Tibial nerve (tissue), 4 donors: ENCODE measurements around the gene CD200R1L. TPM values are rescaled to one million over a fixed set of nuclear protein-coding genes. Genes with fewer than 3 reads are reported as not detected.

ENCODE experiments used
- DNase-seq, 2 donors: peaks; one replicate each; pipeline ENCODE4 v3.0.0-alpha.2; 2019; ENCODE audit warnings: low spot score in 2 of 2
- H3K27ac ChIP-seq, 4 donors: fragments of 200-600 bp; sonication (generic) in 3 of 4; one replicate each; pipeline ENCODE4 v1.5.1; 2017 to 2019; ENCODE audit warnings: mild to moderate bottlenecking in 1 of 4
- H3K27me3 ChIP-seq, 2 donors: fragments of 200-600 bp; sonication (generic) in 1 of 2; one replicate each; pipeline versions ENCODE4 v1.5.1 to v1.6.0; 2017 to 2019
- H3K36me3 ChIP-seq, 3 donors: fragments of 200-600 bp; sonication (generic); one replicate each; pipeline ENCODE4 v1.5.1; 2018 to 2019
- H3K4me1 ChIP-seq, 4 donors: fragments of 200-600 bp; sonication (generic) in 3 of 4; one replicate each; pipeline ENCODE4 v1.5.1; 2017 to 2019
- H3K4me3 ChIP-seq, 4 donors: fragments of 200-600 bp; sonication (generic) in 3 of 4; one replicate each; pipeline ENCODE4 v1.5.1; 2017 to 2019; ENCODE audit warnings: mild to moderate bottlenecking in 1 of 4, moderate library complexity in 1 of 4
- H3K9me3 ChIP-seq, 4 donors: fragments of 200-600 bp; sonication (generic) in 3 of 4; one replicate each; pipeline ENCODE4 v1.5.1; 2017 to 2019
- EP300 ChIP-seq, 2 donors: sonication (generic); formaldehyde crosslinking; IDR thresholded peaks; one replicate each; pipeline ENCODE4 v1.6.1; 2017; ENCODE audit warnings: antibody characterized with exemption in 2 of 2, mild to moderate bottlenecking in 1 of 2
- POLR2A ChIP-seq, 2 donors: fragments of 450-650 bp; IDR thresholded peaks; one replicate each; pipeline ENCODE4 v1.6.1; 2017; ENCODE audit warnings: antibody characterized with exemption in 2 of 2, mild to moderate bottlenecking in 2 of 2, moderate library complexity in 2 of 2
- WGBS, 2 donors: methylation state at CpG; one replicate each; pipeline ENCODE4 v1.1.5; 2018; 5-methylcytosine and 5-hydroxymethylcytosine counted together
- total RNA-seq, 4 donors: library from RNA; depleted of rRNA; stranded (reverse); fragments of >200 nt; gene quantifications; one replicate each; pipeline ENCODE4 v1.1.0, GENCODE V29; 2016
- TF ChIP-seq, protein P1 (sequence below), 5 experiments: fragments of 200-600 bp in 3 of 5; fragments of 450-650 bp in 2 of 5; sonication (generic) in 3 of 5; IDR thresholded peaks; one replicate each; pipeline ENCODE4 v1.5.1; 2016 to 2019; ENCODE audit warnings: antibody characterized with exemption in 5 of 5, mild to moderate bottlenecking in 3 of 5, moderate library complexity in 2 of 5

Gene CD200R1L
- total RNA-seq, 4 donors from 2014 or later, result not detected

DNA sequence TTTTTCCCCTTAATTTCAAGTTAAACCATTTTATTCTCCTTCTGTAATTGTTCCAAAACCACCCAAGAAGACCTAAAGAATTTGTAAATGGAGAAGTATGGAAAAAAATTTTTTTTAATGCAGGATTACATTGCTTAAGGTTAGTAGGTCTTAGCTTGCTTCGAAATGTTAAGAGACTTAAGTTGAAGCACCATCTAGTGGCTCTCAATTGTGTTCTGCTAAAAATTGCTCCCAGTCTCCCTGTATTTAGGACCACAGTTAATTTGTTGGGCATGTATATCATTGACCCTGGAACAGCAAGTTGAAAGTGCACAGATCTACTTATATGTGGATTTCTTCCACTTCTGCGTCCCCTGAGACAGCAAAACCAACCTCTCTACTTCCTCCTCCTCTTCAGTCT, 32.4 kb downstream of the CD200R1L start:
- peaks cover 0 to 32% (median 6%) of the 10 kb centered on the region in 4 donors for H3K4me1 ChIP-seq
- H3K27me3 ChIP-seq, result no peaks in the 10 kb centered on the region
- H3K36me3 ChIP-seq, result no peaks in the 10 kb centered on the region
- no peak overlapping the region for H3K4me3 ChIP-seq
- peak in 1 of 2 donors; percentile 7 for DNase-seq
- H3K9me3 ChIP-seq, result no peaks in the 10 kb centered on the region
- WGBS, 2 donors, result 50 to 52% methylated on average over 2 of the region's 2 CpGs
- H3K27ac ChIP-seq, result peak overlapping the region in 1 of 4 donors; percentile 81
- TF ChIP-seq, protein P1, sequence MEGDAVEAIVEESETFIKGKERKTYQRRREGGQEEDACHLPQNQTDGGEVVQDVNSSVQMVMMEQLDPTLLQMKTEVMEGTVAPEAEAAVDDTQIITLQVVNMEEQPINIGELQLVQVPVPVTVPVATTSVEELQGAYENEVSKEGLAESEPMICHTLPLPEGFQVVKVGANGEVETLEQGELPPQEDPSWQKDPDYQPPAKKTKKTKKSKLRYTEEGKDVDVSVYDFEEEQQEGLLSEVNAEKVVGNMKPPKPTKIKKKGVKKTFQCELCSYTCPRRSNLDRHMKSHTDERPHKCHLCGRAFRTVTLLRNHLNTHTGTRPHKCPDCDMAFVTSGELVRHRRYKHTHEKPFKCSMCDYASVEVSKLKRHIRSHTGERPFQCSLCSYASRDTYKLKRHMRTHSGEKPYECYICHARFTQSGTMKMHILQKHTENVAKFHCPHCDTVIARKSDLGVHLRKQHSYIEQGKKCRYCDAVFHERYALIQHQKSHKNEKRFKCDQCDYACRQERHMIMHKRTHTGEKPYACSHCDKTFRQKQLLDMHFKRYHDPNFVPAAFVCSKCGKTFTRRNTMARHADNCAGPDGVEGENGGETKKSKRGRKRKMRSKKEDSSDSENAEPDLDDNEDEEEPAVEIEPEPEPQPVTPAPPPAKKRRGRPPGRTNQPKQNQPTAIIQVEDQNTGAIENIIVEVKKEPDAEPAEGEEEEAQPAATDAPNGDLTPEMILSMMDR (IDR thresholded peaks at IDR 0.05), result peak in 4 of 5 experiments; percentile 13 to 53 (median 24)
- TF ChIP-seq POLR2A (IDR thresholded peaks at IDR 0.05), result no peak

DNA sequence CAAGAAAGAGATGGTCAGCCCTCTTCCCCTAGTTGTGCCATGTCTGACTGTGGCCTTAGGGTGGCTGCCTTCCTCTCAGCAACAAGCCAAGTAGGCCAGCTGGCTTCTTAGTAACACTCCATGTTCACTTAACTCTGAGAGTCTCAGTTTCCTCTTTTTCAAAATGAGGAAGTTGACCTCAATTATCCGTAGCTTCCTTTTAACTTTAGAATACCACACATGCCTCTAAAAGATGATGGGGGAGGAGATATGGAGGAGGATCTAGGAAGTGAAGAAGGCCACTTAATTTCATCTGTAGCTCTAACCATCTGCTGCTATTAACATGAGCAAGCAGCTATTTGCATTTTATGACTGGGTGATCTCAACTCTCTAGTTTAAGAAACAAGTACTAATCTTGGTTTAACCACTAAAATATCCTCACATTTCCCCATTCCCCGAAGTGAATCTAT, 32.9 kb downstream of the CD200R1L start:
- WGBS, 2 donors, result 41 to 47% methylated on average over 2 of the region's 2 CpGs
- Histone ChIP-seq H3K36me3 (no peaks in the 10 kb centered on the region), H3K27ac (peak overlapping the region in 2 of 4 donors; percentile 76 to 81)

GRCh38 chr3:112813016-112813415, 33.6 kb downstream of the CD200R1L start:
- WGBS, 2 donors, result 70 to 72% methylated on average over 2 of the region's 2 CpGs
- H3K9me3 ChIP-seq, result no peaks in the 10 kb centered on the region
- no peaks in the 10 kb centered on the region for H3K27me3 ChIP-seq
- no peak overlapping the region for H3K4me3 ChIP-seq
- no peak for DNase-seq
- H3K36me3 ChIP-seq, result no peaks in the 10 kb centered on the region
- peaks cover 0 to 32% (median 6%) of the 10 kb centered on the region in 4 donors for H3K4me1 ChIP-seq
- no peak for TF ChIP-seq POLR2A (IDR thresholded peaks at IDR 0.05)
- TF ChIP-seq, protein P1 (IDR thresholded peaks at IDR 0.05), result no peak
- TF ChIP-seq EP300 (IDR thresholded peaks at IDR 0.05), result no peak
- peak overlapping the region in 2 of 4 donors; percentile 76 to 81 for H3K27ac ChIP-seq

More for the DNA sequence above, 32.9 kb downstream of the CD200R1L start:
- TF ChIP-seq, protein P1 (IDR thresholded peaks at IDR 0.05), result no peak
- TF ChIP-seq EP300 (IDR thresholded peaks at IDR 0.05), result no peak
- TF ChIP-seq POLR2A (IDR thresholded peaks at IDR 0.05), result no peak
- no peak overlapping the region for H3K4me3 ChIP-seq
- DNase-seq, result peak in 1 of 2 donors; percentile 15
- no peaks in the 10 kb centered on the region for H3K9me3 ChIP-seq
- no peaks in the 10 kb centered on the region for H3K27me3 ChIP-seq
- peaks cover 0 to 32% (median 6%) of the 10 kb centered on the region in 4 donors for H3K4me1 ChIP-seq

DNA sequence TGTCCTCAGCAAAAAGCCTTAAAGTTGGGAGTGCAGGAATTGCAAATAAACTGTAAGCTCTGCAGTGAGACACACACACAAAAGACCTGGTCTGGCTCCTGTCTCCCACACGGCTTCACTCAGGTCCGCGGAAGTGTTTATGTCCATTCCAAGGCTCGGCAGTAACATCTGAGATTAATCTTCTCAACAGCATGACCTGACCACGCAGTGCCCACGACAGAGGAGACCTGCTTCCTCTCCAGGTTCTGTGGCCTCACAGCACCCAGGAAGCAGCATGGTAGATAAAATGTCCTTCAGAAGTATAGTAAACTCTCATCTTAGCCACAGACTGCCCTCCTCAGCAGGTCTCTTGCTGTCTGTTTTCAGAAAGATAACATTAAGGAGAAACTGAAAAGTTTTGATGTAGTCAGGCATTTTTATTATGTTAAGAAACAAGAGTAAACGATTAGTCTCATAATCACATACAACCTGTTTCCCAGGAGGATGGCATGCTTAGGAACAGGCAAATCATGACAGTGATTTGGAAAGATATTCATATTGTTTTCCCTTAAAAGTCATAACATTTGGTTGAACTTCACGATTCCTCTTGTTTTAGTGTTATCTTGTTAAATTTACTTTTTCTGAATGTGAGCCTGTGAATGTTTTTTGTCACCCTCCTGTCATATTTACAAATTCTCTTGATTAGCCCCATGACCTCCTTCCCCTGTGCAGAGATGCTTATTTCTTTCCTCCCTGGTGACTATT, 34.6 kb downstream of the CD200R1L start:
- peak overlapping the region in 3 of 4 donors; percentile 19 to 81 (median 76) for H3K27ac ChIP-seq
- WGBS, 2 donors, result 75 to 76% methylated on average over 8 of the region's 8 CpGs

More for the DNA sequence above, 34.6 kb downstream of the CD200R1L start:
- peaks cover 0 to 32% (median 6%) of the 10 kb centered on the region in 4 donors for H3K4me1 ChIP-seq
- no peaks in the 10 kb centered on the region for H3K27me3 ChIP-seq
- TF ChIP-seq EP300 (IDR thresholded peaks at IDR 0.05) (no peak), POLR2A (IDR thresholded peaks at IDR 0.05) (no peak)
- TF ChIP-seq, protein P1 (IDR thresholded peaks at IDR 0.05), result no peak
- H3K4me3 ChIP-seq, result no peak overlapping the region
- no peak for DNase-seq
- no peaks in the 10 kb centered on the region for H3K36me3 ChIP-seq
- H3K9me3 ChIP-seq, result no peaks in the 10 kb centered on the region
